Fibroblast of upper back skin (primary cell): ENCODE measurements around the gene CD59.
"Not testable (repeated sequence)": the region's sequence is repeated elsewhere in the genome, so short reads cannot be mapped to it uniquely, and the experiment has no call there.

Source experiments
- DNase-seq: peaks from one replicate; pipeline ENCODE4 v3.0.0-alpha.2; 2013

CD59 gene

DNA sequence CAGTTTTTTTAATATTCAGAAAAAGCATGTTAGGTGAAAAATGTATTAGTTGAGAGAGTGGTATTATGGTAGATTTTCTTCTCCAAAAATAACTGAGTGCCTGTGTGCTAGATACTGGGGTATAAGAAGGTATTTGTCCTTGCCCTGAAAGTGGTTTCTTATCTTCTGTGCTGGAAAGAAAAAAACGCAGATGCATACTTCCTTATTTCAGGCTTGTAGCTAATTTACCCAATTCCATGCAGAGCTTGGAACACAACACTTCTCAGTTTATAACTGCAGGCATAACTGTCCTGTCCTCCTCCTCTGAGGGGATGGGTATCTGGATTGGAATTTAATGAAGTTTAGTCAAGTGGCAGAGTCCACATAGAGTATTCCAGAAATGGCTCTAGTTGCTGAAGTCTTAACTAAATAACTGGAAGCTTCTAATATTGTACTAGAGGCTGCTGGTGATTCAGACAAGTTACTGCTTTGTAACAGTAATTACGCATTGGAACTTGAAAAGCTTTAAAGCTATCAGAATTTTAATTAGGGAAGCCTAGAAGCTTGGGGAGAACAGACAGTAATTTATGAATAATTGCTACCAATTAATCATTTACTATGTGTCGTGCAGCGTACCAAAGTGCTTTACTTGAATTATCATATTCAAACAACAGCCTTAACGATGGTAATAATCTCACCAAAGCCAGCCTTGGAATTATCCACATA lies 22.9 kb downstream of the CD59 start:
- DNase-seq = no peak

DNA sequence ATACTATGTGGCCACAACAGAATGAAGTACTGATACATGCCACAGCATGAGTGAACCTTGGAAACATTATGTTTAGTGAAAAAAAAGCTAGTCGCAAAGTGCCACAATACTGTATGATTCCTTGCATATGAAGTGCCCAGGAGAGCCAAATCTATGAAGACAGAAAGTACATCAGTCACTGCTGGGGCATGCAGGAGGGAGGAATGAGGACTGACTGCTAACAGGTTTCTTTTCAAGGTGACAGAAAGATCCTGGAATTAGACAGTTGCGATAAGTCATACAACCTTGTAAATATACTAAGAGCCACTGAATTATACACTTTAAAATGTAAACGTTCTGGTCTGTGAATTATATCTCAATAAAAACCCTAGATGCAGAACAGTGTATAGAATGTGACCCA lies 23.8 kb downstream of the CD59 start:
- DNase-seq = no peak

DNA sequence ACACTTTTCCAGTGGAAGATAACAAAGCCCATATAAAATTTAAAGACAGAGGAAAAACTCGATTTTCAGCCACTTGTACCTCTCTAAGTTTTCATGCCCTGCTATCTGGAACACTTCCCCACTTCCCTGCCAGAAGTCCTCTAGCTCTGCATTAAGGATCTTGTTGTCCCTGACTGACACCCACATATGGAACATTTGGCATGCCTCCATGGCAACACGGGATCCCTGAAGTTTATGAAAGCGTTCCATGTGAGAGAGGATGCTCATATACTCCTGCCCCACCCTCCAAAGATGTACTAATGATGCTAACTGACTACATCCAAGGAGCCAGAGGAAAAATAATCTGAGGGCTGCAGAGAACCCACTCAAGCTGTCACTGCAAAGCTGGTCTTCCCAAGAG lies 26.8 kb downstream of the CD59 start:
- no peak for DNase-seq

DNA sequence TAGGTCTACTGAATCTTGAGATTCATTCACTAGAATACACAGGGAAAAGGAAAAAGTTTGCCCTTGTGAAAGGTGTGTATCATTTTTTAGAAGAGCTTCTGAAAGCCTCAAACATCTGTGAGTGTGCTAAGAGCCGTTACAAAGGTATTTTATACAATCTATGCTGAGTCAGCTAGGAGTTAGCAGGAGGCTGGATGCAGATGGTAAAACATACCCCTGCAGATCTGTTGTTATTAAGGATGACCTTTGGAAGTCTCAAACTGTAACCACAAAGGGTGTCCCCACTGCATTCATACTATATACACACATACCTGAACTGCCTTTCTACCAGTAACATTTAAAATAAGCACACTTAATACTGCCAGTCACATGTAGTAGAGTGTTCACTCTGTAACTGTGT lies 27.2 kb downstream of the CD59 start:
- DNase-seq = no peak

DNA sequence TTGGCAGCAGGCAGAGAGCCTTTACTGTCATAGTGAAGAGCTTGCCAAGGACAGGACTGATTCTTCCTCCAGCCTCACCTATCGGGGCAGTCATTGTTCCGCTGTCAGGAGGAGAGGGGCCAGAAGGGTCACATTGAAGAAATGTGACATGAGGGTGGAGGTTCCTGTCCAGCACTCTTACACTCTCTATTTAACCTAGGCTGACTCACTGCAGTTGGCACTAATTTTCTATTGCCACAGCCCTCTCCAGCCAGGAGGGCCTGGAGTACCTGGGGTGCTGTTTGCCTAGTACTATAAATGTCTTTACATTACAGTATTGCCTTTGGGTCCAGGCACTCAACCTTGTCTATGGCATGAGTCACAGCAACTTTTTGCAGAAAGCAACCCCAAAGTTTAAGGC lies 28.4 kb downstream of the CD59 start:
- not testable (repeated sequence) for DNase-seq

DNA sequence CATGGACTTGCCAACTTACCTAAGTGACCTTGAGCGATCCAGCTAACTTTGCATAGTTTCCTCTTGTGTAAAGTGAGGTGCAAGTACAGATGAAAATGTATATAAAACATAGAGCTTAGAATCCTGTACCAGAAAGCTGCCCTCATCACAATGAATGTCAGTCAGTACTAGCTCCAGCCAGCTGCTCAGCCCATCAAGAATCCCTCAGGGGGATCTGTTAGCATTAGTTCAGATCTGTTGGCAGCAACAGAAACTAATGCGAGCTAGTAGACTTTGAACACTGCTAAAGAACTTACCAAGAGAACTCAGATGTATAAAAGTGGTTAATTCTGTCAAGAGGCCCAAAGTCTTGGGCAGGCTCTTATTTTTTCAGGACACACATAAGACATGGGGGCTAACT lies 29.3 kb downstream of the CD59 start:
- no peak for DNase-seq

DNA sequence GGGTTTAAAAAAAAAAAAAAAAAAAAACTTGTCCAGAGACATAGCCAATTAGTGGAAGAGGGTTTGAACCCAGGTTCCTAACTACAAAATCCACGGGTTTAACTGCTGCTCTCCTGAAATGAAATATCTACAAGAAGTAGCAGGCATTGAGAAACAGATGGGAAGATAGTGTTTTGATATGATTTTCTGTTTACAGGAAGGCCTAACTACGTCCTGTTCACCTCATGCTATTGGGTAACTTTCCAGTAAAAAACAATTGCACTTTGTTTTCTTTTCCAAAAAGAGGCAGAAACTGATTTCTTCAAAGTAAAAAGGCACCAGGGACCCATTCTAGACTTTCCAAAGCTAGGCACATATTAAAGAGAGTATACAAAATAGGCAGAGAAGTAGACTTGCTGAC lies 29.7 kb downstream of the CD59 start:
- no peak for DNase-seq

DNA sequence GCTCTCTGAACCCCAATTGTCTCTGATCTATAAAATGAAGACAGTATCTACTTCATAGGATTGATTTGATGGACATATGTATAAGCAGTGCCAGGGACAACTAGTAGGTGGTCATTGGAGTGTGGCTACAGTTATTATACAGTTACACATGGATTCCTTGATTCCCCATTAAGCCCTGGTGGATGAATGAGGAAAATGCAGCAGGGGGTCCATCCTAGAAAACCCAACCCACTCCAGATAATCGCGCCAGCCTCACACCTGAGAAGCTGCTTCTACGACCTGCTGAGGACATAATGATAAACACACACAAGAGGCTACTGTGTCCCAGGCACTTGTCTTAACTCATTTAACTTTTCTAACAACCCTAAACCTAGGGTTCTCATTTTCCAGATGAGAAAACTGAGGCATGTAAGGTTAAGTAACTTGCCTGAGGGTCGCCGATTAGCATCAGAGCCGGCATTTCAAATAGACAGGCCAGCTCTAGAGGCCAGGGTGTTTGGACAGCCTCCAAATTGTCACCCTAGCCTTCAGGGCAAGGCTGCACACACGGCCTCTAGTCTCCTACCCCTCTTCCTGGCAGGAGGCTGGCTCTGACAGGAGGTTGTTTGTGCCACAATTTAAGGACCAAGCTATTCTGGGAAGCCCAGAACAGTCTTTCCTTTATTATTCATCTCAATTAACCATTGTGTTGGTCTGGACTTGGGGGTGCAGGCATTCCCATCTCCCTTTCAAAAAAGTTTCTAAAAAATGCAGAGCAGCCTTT lies 31.8 kb downstream of the CD59 start:
- DNase-seq = no peak

DNA sequence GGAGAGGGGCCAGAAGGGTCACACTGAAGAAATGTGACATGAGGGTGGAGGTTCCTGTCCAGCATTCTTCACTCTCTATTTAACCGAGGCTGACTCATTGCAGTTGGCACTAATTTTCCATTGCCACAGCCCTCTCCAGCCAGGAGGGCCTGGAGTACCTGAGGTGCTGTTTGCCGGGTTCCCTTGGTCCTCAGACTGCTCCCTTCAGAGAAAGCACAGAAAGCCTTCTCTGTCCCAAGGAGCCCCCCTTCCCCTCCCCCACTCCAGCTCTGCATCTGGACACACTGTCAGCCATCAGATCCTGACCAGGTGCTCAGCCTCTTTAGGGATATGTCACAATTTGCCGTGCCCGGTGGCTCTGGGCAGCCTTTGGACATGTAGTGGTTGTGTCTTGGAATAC lies 32.4 kb downstream of the CD59 start:
- DNase-seq = no peak

DNA sequence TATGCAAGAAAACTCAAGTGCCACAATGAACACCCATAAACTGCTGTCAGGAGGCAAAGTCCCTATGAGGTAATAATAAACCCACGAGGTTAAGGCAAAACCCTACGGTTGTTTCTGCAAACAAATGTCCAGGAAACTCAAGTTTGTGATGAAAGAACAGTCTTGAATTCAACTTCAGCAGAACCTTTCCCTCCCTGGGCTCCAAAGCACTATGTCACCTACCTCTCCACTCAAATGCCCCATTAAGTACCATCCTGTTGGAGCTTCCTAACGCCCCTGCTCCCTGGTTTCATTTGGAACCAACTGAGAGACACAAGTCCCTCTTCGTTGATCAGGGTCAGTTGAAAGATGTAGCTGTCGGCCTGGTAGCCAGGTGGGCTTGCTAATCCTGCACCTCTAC lies 33.0 kb downstream of the CD59 start:
- DNase-seq = no peak

DNA sequence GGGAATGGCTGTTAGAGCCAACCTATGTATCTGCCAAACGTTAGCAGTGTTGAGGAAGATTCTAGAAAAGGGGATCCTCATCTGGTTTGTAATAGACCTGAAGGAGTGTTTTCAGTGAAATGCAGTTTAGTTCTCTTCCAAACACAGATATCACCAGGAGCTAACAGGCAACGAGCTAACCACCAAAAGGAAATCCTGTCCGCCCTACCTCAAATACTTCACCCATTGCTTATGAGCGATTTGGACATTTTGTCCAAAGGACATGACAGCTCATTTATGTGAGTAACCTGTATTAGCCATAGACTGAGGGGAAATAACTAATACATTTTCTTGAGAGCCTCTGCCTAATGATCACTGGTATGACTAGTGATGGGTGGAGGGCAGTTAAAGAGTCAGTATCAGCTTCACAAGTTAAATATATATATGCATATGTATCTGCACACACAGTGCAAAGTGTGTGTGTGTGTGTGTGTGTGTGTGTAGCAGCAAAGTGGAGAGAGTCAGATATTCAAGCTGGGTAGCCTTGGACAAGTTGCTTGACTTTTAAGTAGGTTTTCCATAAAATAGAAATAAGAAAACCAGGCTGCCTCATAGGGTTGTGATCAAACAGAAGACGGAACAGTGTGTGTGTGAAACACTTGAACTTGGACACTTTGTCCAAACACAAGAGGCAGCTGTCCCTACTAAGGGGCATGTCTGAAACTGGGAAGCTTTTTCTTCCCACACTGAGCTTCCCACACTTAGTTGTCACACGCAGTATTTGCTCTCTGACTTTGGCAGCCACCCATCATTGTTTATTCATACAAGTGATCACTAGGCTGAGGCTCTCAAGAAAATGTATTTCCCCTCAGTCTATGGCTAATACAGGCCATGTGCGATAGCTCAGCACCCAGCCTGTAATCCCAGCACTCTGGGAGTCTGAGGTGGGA lies 34.7 kb downstream of the CD59 start:
- no peak for DNase-seq

DNA sequence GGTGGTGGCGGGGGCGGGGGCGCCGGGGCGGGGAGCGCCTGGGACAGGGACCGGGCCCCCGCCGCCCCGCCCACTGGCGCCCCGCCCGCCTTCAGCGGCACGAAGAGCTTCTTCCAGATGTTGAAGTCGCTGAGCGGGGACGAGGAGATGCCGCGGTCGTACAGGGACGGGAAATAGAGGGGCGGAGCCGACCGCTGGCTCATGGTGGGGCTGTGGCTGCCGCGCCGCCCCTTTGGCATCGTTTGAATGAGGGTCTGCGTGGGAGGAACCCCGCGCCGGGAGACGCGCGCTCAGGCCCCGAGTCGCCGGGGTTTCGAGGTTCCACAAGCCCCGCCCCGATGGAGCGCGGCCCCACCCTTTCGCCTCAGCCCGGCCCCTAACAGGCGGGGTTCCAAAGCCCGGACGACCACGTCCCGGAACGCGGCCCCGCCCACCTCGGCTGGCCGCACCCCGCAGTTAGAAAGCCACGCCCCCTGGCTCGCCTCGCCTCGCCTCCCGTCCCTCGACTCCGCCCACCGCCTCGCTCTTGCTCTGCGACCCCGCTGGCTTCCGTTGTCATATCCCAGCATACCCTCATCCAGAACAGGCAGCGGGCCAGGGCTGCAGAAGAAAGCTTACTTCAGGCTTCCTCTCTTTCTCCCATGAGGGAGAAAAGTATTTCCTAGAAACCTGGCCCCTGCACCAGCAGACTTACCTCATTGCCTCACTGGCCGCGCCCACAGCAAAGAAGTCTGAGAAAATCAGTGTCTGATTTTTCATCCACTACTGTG lies 35.5 kb downstream of the CD59 start, which contains the start of gene C11orf91:
TSS of gene C11orf91 (minus strand) at position 325 of the 770 bp plus-strand sequence. CDS start at position 239, 86 bp downstream.
- peak; percentile 97 for DNase-seq

DNA sequence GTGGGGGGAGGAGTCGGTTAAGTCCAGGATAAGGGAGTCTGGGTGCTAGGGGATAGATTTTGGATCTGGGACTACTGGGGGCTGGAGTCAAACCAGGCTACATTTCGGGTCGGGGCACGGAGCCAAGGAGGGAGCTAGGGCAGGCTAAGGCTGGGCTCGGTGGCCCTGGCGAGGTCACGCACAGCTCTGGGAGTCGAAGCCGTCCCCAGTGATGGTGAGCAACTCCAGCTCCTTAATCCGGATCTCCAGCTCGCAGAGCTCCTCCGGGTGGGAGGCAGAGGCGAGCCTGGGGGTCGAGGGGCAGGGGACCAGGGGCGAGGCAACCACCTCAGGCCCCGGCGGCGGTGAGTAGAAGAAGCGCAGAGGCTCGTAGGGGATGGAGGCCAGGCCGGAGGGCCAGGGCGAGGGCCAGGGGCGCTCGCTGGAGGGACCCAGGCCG lies 36.1 kb downstream of the CD59 start:
- no peak for DNase-seq

DNA sequence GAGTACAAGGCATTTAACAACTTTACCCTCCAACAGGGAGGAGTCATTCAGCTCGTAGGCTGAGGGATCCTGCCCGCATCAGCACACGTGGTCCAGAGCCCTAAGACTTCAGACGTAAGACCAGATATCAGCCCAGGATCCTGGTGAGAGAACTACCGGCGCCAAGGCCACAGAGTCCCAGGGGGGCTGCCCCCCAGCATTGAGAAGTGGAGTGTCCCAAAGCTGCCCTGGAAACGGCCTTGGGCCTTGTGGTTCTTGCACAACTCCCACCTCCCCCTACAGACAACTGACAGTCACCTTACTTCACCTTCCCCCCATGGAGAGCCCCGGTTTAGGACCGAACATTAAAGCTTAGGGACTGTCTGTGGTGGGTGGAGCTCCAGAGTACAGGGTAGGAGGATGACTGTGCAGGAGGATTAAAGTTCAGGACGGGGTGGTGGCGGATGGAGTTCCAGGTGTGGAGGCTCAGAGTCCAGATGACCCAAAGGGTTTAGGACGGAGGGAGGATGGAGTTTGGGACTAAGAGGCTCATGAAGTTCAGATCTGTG lies 36.6 kb downstream of the CD59 start:
- DNase-seq = no peak

DNA sequence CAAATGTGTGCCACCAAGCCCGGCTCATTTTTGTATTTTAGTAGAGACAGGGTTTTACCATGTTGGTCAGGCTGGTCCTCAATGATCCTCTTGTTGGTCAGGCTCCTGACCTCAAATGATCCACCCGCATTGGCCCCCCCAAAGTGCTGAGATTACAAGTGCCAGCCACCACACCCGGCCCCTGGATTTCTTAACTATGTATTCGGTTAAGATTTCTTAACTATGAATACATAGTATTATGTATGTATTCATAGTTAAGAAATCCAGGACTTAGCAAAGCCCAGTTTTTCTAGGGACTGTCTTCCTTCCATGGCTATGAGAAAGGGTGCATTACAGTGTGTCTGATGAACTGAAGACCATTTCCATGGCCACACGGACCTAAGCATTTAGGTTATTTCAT lies 37.3 kb downstream of the CD59 start:
- DNase-seq = no peak

DNA sequence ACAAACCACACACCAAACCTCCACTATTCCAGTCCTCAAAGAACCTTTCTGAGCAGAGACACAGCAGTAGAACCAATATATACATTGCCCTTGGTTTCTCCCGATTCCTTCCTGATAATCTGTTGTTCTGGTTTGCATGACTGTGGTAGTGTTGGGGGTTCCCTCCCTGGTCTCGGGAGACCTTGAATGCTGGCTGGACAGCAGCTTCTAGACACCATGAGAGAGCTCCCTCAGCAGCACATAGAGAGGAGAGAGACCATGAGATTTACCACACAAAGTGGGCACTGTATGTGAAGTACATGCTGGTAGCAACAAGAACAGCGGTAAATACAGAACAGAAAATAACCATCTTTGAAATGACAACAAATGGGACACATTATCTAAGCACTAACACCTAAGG lies 38.2 kb downstream of the CD59 start:
- no peak for DNase-seq

DNA sequence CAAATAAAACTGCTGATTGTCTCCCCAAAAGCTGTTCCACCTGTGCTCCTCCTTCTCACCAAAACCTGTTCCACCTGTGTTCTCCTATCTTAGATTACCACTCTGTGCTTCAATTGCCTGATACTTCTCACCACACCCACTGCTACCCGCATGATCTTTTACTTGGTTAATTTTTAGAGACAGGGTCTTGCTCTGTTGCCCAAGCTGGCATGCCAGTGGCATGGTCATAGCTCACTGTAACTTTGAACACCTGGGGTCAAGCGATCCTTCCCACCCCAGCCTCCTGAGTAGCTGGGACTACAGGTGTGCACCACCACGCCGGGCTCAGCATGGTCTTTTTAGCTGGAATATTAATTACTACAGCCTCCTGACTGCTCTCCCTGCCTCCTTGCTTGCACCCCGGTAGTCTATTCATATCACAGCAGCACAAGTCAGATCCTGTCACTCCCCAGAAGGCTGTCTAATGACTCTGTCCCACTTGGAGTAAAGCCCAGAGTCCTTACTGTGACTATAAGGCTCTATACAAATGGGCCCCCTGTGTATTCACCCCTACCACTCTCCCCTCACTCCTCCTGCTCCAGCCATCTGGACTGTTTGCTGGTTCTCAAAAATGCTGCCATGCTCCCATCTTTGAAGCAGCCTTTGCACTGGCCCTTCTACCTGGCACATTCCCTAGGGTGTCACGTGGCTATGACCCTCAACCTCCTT lies 39.1 kb downstream of the CD59 start:
- DNase-seq = no peak

DNA sequence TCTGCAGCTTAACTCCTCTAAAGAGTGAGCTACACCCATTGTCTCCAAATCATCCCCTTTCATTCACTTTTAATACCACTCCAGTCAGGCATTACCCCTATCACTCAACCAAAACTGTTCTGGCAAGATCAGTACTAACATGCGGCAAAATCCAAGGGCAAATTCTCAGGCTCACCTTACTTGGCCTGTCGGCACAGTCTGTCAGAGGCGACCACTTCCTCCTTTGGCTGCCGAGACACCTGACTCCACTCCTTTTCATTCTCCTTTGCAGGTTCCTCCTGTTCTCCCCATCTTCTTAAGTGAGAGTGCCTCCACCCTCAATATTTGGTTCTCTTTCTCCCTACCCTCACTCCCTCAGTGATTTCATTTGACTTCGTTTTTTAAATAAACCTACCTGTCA lies 39.8 kb downstream of the CD59 start:
- no peak for DNase-seq

DNA sequence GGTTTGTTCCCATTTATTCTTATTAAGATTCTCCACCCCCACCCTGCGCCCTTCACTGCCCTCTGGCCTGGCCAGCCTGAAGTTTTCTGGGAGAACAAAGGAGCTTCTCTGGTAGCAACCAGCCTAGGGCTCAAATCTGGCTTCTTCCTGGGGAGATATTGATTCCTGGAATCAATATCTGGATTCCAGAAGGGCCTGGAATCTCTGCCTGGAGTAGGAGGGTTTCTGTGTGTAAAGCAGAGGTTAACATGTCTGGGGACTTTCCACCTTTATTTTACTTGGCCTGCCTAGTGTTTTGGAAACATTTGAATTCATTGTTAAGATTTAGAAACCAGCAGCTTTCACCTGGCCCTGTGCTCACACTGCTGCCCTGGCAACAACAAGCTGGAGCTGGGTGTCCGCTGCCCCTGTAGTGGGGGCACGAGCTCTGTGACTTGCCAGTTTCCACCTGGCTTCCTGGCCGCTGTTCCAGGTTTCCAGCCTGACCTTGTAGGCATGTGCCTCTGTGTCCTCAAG lies 41.1 kb downstream of the CD59 start:
- no peak for DNase-seq

DNA sequence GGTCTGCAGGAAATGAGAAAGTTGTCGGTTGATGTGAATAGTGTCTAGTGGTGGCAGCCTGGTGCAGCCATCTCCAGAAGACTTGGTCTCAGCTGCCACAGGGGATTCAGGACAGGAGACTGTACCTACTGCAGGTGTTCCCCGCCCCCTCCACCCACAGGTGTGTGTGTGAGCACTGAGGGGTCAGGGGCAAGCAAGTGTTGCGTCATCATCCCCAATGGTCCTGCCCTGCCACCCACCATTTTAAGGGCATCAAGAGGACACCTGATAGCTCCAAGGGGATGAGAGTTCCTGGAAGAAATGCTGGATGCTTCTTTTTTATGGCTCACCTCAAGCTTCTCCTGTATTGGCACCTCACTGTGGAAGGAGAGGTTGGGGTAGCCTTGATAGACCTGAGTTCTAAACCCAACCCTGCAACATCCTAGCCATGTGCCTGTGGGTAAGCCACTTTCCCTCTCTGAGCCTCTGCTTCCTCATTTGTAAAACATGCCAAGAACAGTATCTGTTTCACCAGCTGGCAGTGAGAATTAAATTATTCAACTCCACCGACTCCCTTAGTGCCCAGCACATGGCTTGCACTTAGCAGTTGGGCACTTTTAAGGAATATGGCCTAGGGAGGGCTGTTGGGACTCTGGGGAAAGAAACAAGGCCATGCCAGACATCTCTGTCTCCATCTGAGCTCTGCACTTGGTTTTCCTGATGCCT lies 41.7 kb downstream of the CD59 start:
- no peak for DNase-seq

DNA sequence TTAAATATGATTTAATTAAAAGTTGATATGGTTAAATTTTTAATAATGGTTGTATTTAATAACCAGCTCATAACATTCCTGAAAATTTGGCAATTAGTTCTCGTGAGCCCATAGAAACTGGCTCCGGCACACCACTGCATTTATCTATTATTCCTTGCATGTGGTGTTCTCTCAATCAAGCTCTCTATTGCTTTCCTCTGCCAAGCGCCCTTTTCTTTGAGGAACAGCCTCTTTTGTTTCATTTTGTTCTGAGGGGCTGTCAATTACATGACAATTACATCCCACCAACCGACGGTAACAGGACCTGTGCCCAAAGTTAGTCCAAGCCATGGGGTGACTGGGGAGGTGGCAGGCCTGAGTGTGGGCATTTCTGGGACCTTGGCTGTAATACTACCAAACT lies 43.7 kb downstream of the CD59 start:
- DNase-seq = no peak
